Activated naive CD4-positive, alpha-beta T cell treated with anti-CD3 and anti-CD28 coated beads, Interleukin-2, amount 50 U/mL, for 16 hours (primary cell): Measurements from ENCODE around the gene TRIO.

ENCODE experiments used
- DNase-seq: peaks from one replicate; pipeline ENCODE4 v3.0.0-alpha.2; 2020

Gene TRIO

GRCh38 chr5:14212838-14213237 is 69.7 kb downstream of the TRIO start:
- no peak for DNase-seq

DNA sequence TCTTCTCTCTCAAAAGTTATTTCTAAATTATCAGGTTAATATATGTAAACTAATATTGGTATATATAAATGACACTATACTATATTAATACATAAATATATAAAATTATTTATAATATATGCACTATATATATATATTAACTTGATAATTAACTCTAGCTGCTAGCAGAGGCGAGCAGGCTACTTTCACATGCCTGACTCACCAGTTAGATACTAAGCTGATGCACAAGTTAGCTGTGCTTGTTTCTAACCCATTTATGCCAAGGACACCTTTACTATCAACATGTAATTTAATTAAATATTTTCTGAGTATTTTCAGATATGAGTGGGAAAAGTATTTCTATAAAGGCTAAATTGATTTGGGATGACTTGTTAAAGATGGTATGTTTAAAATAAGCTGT is 70.1 kb downstream of the TRIO start:
- DNase-seq, result no peak

- no peak for DNase-seq
These were observed 70.9 kb downstream of the TRIO start for GRCh38 chr5:14213813-14214585.

GRCh38 chr5:14215901-14216300 is 72.8 kb downstream of the TRIO start:
- no peak for DNase-seq

GRCh38 chr5:14216372-14216771 is 73.2 kb downstream of the TRIO start:
- DNase-seq, result no peak

- DNase-seq, result no peak
These were observed 73.8 kb downstream of the TRIO start for GRCh38 chr5:14216902-14217301.

DNA sequence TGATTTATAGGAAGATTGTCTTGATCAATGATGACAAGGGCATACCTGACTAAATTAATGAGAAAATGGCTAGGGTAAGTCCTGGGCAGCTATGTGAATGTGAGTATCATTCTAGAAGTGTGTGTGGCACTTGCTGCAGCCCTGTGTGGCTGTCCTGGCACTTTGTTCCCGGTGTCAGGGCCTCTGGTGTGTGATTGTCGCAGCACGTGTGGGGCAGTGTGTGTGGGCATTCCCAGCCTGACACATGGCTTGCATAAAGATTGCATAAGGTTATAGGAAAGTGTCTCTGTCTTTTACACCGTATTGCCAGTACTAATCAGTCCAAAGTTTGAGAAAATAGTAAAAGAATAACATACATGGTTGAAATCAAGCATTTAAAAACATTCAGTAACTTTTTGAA is 74.4 kb downstream of the TRIO start:
- DNase-seq, result no peak

- no peak for DNase-seq
These were observed 74.9 kb downstream of the TRIO start for GRCh38 chr5:14218011-14218410.

DNA sequence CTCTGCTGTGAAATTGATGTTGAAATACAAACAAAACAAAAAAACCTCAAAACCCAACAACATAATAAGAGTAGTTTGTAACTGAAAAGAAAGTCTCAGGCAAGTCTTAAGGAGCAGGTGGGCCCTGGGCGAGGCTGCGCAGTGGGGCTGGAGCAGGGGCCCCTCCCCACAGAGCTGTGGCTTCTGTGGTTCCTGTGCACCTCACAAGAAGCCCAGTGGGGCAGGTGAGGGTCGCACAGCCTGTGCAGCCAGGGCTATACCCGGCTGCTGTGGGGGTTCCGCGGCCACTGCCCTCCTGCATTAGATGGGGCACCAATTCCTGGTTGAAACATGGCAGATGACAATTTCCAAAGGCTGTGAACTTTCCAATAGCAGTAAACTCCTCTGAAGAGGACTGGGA is 75.3 kb downstream of the TRIO start:
- DNase-seq, result no peak

GRCh38 chr5:14218897-14219573 is 75.9 kb downstream of the TRIO start:
- no peak for DNase-seq

GRCh38 chr5:14219800-14220512 is 76.8 kb downstream of the TRIO start:
- DNase-seq, result no peak

- no peak for DNase-seq
These were observed 77.5 kb downstream of the TRIO start for GRCh38 chr5:14220642-14221041.

DNA sequence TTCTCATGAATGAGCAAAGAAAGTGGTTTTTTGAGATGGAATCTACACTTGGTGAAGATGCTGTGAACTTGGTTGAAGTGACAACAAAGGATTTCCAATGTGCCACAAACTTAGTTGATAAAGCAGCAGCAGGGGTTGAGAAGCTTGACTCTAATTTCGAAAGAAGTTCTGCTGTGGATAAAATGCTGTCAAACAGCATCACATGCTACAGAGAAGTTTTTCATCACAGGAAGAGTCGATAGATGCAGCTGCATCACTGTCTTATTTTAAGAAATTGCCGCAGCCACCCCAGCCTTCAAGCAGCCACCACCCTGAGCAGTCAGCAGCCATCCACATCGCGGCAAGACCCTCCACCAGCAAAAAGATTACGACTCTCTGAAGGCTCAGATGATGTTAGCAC is 78.6 kb downstream of the TRIO start:
- DNase-seq, result no peak

DNA sequence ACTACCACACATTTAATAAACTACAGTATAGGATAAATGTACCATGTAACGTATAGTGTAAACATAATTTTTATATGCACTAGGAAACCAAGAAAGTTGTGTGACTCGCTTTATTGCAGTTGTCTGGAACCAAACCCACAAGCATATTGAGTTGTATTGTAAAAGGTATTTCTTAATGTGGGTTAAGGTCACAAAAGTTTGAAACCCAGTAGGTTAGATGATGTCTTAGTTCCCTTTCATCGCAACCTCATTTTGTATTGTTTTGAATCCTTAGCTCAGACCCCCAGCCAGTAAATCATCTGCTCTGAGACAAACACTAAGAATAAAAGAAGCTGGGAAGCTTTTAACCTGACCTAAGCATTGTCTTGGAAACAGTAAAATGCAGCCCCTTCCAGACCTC is 79.1 kb downstream of the TRIO start:
- DNase-seq, result no peak

DNA sequence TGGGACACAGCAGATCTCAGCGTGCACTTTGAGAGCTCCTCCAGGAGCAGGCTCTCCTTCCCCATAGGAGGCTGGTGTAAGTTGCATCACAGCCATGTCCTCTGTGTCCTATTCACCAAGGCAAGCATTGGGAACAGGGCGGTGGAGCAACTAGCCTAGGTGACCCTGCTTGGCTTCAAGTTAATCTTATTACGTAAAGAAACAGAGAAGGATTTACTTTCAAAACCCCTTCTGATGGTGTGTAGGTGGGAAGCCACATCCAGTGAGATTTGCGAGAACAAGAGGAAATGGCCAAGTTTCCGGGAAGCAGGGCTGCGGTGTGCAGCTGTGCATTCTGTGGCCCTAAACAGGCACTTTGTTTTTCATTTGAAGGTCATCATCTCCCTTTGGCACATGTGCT is 80.2 kb downstream of the TRIO start:
- DNase-seq, result no peak

DNA sequence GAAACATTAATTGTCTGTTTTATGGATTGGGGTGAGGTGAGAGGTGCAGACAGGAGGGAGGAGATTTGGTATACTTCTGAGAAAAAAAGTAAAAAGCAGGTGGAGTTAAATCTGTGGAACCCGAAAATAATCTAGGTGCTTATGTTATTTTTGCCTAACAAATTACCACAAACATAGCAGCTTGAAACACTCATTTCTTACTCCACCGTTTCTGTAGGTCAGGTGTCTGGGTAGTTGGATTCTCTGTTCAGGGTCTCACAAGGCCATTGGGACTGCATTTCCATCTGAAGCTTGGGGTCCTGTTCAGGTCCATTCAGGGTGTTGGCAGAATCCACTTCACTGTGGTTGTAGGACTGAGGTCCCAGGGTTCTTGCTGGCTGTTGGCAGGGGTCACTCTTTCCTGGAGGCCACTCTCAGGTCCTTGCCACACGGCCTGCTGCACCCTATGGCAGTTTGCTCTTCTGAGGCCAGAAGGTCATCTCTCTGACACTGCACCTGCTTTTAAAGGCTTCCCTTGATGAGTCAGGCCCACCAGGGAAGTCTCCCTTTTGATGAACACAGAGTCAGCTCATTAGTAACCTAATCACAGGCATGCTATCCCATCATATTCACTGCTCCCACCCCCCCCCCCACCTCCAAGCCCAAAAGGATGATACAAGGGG is 82.2 kb downstream of the TRIO start:
- no peak for DNase-seq

GRCh38 chr5:14226149-14226548 is 83.0 kb downstream of the TRIO start:
- no peak for DNase-seq

GRCh38 chr5:14226554-14226953 is 83.4 kb downstream of the TRIO start:
- DNase-seq, result no peak

- no peak for DNase-seq
These were observed 83.8 kb downstream of the TRIO start for GRCh38 chr5:14226992-14227391.

DNA sequence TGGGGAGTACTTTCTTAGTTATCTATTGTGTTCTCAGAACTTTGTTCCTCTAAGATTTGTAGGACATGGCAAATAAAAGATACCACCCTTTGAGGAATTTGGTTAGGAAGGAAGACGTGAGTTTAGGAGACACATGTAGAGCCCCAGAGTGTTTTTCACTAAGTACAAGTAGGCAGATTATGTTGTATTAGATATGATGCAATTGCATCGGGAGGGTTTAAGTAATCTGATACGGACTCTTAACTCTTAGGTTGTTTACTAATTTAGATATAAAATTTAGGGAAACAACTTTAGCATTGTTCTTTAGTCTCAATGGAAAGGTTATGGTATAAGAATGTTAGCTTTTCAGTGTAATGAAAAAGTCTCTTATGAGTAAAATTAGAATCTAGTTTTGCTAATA is 84.4 kb downstream of the TRIO start:
- no peak for DNase-seq

- no peak for DNase-seq
These were observed 85.1 kb downstream of the TRIO start for GRCh38 chr5:14228219-14228618.

DNA sequence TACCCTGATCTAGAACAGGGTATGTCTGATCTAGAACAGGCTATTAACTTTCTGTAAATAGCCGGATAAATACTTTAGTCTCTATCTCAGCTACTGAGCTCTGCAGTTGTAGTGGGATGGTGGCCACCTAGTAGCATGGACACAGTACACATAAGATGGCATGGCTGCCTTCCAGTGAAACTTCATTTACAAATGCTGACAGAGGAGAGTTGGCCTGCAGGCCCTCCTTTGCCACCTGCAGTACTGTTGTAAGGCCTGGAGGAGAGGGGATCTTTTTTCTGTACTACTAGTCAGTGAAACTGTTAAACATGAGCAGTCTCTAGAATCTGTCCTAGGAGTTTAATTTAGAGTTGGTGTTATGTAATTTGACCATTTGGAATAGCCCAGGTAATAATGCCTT is 86.0 kb downstream of the TRIO start:
- no peak for DNase-seq

DNA sequence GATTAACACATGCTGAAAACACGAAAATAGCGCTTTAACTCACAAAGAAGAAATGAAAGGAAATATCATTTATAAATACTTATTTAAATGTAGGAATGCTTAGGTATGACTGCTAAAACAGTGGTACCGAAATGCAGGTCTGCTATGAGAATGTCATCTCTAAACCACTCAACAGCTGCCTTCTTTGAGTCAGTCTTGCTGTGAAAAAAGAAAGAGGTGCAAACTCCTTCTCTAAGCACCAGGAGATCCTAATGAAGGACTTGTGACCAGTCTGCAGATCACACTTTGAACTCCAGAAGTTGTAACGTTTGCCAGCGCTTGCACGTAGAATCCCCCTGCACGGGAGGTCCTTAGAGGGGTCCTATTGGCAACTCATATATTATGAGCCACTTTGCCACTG is 86.6 kb downstream of the TRIO start:
- DNase-seq, result no peak

DNA sequence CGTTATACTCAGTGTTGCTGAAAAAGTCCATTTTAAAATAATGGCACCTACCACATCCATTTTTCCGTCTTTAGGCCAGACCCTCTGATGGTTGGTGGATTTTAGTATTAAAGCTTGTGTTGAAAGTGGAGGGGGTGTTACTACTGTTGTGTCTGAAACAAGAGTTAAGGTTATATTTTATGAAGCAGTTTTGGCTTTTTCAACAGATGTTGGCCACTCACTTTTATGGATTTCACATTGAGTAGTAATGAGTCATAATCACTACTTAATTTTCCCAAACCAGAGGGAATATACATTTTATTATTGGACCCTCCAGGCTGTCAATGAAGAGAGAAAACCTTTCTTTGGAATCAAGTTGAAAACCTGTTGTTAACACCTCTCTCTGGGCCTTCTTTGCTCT is 88.0 kb downstream of the TRIO start:
- no peak for DNase-seq
